ENCODE measurements around the gene ZAR1L. TPM values are rescaled to one million over a fixed set of nuclear protein-coding genes. Genes with fewer than 3 reads are reported as not detected.

The ZAR1L gene
- polyA plus RNA-seq, 1 donor (not counting 4 experiments of a cell fraction or from before 2014, with no cell fraction given) = not detected

GRCh38 chr13:32262619-32263018 is 52.5 kb downstream of the ZAR1L start:
- H3K4me3 ChIP-seq (ENCODE audit: control insufficient read depth in 2 of 3, extremely low read depth in 1 of 3, insufficient read depth in 2 of 3, low read depth in 1 of 3, low read length in 3 of 3) = no peak overlapping the region
- H3K36me3 ChIP-seq (ENCODE audit: control insufficient read depth in 2 of 2, extremely low read depth in 1 of 2, insufficient read depth in 2 of 2, low read length in 2 of 2) = no peaks in the 10 kb centered on the region
- no peak overlapping the region for H2AFZ ChIP-seq (ENCODE audit: control insufficient read depth, low read length)
- H3K9ac ChIP-seq (ENCODE audit: control insufficient read depth, extremely low read depth, insufficient read depth, low read length) = no peak overlapping the region
- no peak overlapping the region for H3K27ac ChIP-seq (ENCODE audit: control insufficient read depth, insufficient read depth, low read length)
- H3K4me1 ChIP-seq (ENCODE audit: control insufficient read depth, extremely low read depth, insufficient read depth, low read length) = peaks cover 17% of the 10 kb centered on the region
- no peaks in the 10 kb centered on the region for H3K9me3 ChIP-seq (ENCODE audit: control insufficient read depth, low read depth, low read length)
- no peak overlapping the region for H3K4me2 ChIP-seq (ENCODE audit: control insufficient read depth, extremely low read depth, insufficient read depth, low read depth, low read length)
- no peaks in the 10 kb centered on the region for H3K79me2 ChIP-seq (ENCODE audit: control insufficient read depth, insufficient read depth, low read length)
- FAIRE-seq (no peak), DNase-seq (ENCODE audit: low read depth, low spot score) (no peak)
- no peaks in the 10 kb centered on the region for H3K9me1 ChIP-seq (ENCODE audit: control insufficient read depth, extremely low read depth, insufficient read depth, low read length)
- dilution Hi-C loops (cut with MboI; ENCODE audit: extremely low pct_ligation_motif_present, low sequenced_read_pairs) = no loop called here
- no peaks in the 10 kb centered on the region for H3K27me3 ChIP-seq (ENCODE audit: control insufficient read depth, extremely low read depth, insufficient read depth, low read length)
- no peaks in the 10 kb centered on the region for H4K20me1 ChIP-seq (ENCODE audit: control insufficient read depth, extremely low read depth, insufficient read depth, low read length)
- TF ChIP-seq CTCF (optimal IDR thresholded peaks at IDR 0.05 in 1 of 3, IDR thresholded peaks at IDR 0.05 in 1 of 3, conservative IDR thresholded peaks at IDR 0.05 in 1 of 3; ENCODE audit: extremely low read depth in 1 of 3, insufficient read depth in 2 of 3, low read length in 3 of 3) (no peak), EZH2 (IDR thresholded peaks at IDR 0.05; ENCODE audit: low read length) (no peak)

DNA sequence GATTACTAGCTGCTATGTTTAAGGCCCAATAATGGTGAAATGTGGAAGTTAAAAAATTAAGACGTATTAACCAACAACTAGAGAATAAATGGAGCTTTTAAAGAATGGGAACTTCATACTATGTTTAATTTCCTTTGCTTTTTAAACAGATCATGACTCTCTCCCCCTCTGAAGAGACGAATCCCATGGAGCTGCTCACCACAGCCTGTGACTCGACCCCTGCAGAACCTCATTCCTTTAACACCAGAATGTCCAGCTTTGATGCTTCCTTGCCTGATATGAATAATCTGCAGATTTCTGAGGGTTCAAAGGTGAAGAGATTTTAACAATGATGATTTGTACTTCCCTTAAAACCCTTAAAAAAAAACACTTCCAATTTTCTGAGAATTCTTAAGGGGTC is 53.0 kb downstream of the ZAR1L start:
- H3K36me3 ChIP-seq (ENCODE audit: control insufficient read depth in 2 of 2, extremely low read depth in 1 of 2, insufficient read depth in 2 of 2, low read length in 2 of 2) = no peaks in the 10 kb centered on the region
- H3K9me3 ChIP-seq (ENCODE audit: control insufficient read depth, low read depth, low read length) = no peaks in the 10 kb centered on the region
- no peak overlapping the region for H2AFZ ChIP-seq (ENCODE audit: control insufficient read depth, low read length)
- peaks cover 17% of the 10 kb centered on the region for H3K4me1 ChIP-seq (ENCODE audit: control insufficient read depth, extremely low read depth, insufficient read depth, low read length)
- TF ChIP-seq CTCF (optimal IDR thresholded peaks at IDR 0.05 in 1 of 3, IDR thresholded peaks at IDR 0.05 in 1 of 3, conservative IDR thresholded peaks at IDR 0.05 in 1 of 3; ENCODE audit: extremely low read depth in 1 of 3, insufficient read depth in 2 of 3, low read length in 3 of 3) = no peak
- no peak for TF ChIP-seq EZH2 (IDR thresholded peaks at IDR 0.05; ENCODE audit: low read length)
- dilution Hi-C loops (cut with MboI; ENCODE audit: extremely low pct_ligation_motif_present, low sequenced_read_pairs) = no loop called here
- no peaks in the 10 kb centered on the region for H3K9me1 ChIP-seq (ENCODE audit: control insufficient read depth, extremely low read depth, insufficient read depth, low read length)
- no peaks in the 10 kb centered on the region for H3K79me2 ChIP-seq (ENCODE audit: control insufficient read depth, insufficient read depth, low read length)
- no peak for FAIRE-seq
- H3K27me3 ChIP-seq (ENCODE audit: control insufficient read depth, extremely low read depth, insufficient read depth, low read length) = no peaks in the 10 kb centered on the region
- no peak overlapping the region for H3K27ac ChIP-seq (ENCODE audit: control insufficient read depth, insufficient read depth, low read length)
- no peak for DNase-seq (ENCODE audit: low read depth, low spot score)
- H3K4me3 ChIP-seq (ENCODE audit: control insufficient read depth in 2 of 3, extremely low read depth in 1 of 3, insufficient read depth in 2 of 3, low read depth in 1 of 3, low read length in 3 of 3) = no peak overlapping the region
- H3K9ac ChIP-seq (ENCODE audit: control insufficient read depth, extremely low read depth, insufficient read depth, low read length) = no peak overlapping the region
- no peak overlapping the region for H3K4me2 ChIP-seq (ENCODE audit: control insufficient read depth, extremely low read depth, insufficient read depth, low read depth, low read length)
- no peaks in the 10 kb centered on the region for H4K20me1 ChIP-seq (ENCODE audit: control insufficient read depth, extremely low read depth, insufficient read depth, low read length)
